HG03175 (cell line): ENCODE data around the gene INKA1.

ENCODE experiments used
- ATAC-seq: cut with Tn5 transposase; IDR thresholded peaks from one replicate; pipeline ENCODE4 v1.9.1; 2021; ENCODE audit warnings: mild to moderate bottlenecking, moderate library complexity; ENCODE audit not compliant: unreplicated experiment

The INKA1 gene

GRCh38 chr3:49786357-49787181 lies 16.5 kb upstream of the INKA1 start, which contains the start of gene IP6K1:
IP6K1 (minus strand) TSS chr3:49786542; CDS start chr3:49748040, 38,502 bp downstream.
- ATAC-seq: peak; percentile 99

GRCh38 chr3:49787182-49787464 lies 15.9 kb upstream of the INKA1 start:
- no peak for ATAC-seq

DNA sequence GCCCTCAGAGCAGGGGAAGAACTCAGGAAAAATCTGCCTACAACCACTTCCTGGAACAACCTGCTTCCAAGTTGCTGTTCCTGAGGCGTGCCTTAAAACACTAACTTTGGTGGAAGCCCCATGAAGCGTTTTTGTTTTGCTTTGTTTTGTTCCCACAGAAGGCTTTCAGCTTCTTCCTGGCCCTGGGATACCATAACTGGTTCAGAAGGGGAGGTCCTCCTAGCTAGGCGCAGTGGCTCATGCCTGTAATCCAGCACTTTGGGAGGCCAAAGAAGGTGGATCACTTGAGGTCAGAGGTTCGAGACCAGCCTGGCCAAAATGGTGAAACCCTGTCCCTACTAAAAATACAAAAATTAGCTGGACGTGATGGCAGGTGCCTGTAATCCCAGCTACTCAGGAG lies 15.5 kb upstream of the INKA1 start:
- no peak for ATAC-seq

GRCh38 chr3:49788056-49788455 lies 15.0 kb upstream of the INKA1 start:
- no peak for ATAC-seq

GRCh38 chr3:49790626-49791411 lies 12.2 kb upstream of the INKA1 start:
- no peak for ATAC-seq

DNA sequence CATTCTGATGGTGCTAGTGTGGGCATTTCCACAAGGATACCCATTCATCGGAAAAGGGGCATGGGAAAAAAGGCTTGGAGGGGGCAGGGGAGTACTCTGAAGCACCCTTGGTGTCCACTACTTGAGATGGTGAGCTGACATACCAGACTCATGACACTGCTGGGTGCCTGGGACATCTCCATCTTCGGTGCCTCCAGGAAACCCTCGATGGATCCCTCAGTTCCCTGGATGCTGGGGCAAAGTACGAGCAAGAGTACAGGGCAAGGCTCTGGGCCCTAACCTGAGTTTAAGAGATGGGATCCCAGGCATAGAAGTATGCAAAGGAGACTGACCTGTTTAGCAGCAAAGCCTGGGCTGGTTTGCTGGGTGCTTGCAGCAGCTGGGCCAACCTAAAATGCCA lies 11.5 kb upstream of the INKA1 start:
- ATAC-seq: no peak

DNA sequence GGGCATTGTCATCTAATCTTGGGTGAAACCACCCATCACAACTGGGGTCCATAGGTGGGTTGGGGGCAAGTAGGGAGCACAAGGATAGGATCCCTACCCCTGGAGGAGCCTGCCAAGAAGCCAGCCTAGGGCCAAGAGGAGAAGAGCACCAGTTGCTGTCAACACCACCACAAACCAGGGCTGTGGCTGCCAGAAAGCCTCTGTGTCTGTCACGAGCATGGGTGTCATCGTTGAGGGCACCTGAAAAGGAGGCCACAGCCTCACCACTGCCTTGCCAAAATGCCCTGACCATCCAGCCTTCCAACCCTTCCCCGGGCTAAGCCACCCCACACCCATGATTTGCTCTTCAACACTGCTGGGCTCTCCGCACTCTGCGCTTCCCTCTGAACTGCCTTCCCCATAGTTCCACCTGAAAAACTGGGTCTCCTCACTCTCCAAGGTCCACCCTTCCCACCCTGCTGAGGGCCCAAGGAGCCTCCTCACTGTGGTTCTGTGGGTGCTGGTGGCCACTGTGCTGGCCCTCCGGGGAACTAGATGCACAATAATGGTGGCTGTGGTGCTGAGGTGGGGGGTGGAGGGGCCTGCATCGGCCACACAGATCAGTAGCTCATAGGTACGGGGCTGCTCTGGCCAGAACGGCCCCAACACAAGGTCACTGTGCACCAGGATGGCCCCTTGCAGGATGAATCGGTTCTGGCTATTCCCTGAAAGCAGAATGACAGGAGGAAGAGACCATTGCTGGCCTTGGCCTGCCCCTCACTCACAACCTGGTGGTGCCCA lies 10.5 kb upstream of the INKA1 start:
- no peak for ATAC-seq

DNA sequence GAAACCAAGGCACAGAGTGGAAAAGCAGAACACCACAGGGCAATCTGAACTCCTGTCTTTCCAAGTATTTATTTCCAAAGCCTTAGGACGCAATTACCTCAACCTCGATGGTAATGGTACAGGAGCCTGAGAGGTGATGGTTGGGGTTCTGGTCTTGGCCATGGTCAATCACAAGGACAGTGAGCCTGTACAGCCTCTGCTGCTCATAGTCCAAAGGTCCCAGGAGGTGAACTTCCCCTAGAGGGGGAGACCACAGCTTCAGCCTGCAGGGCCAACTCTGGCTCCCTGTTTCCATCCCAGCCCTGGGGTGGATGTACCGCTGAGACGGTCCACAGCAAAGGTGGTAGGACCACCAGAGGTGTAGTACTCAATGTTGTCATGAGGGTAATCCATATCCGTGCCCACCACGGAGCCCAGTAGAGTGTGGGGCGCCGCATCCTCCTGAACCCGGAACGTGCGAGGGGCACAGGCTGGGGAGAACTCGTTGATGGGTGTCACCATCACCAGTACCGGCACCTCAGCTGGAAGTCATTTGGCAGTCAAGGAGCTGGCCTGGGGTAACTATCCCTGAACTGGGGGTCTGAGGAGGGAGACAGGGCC lies 9.5 kb upstream of the INKA1 start:
- ATAC-seq: no peak

DNA sequence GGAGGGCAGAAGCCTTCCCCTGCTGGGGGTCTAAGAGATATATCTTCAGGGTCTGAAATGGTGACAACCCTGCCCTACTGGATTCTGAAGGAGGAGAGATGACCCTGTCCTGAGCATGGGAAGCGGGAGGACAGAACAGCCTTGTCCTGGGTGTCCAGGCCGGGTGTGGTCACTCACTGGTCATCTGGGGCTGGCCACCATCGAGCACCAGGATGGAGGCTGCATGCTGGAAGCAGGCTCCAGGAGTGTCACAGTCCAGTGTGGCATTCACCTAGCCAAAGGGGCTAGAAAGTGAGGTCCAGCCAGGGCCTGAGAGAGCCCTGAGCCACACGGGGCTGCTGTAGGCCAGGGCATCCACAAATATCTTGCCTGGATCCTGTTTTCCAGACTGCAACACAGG lies 8.6 kb upstream of the INKA1 start:
- no peak for ATAC-seq

DNA sequence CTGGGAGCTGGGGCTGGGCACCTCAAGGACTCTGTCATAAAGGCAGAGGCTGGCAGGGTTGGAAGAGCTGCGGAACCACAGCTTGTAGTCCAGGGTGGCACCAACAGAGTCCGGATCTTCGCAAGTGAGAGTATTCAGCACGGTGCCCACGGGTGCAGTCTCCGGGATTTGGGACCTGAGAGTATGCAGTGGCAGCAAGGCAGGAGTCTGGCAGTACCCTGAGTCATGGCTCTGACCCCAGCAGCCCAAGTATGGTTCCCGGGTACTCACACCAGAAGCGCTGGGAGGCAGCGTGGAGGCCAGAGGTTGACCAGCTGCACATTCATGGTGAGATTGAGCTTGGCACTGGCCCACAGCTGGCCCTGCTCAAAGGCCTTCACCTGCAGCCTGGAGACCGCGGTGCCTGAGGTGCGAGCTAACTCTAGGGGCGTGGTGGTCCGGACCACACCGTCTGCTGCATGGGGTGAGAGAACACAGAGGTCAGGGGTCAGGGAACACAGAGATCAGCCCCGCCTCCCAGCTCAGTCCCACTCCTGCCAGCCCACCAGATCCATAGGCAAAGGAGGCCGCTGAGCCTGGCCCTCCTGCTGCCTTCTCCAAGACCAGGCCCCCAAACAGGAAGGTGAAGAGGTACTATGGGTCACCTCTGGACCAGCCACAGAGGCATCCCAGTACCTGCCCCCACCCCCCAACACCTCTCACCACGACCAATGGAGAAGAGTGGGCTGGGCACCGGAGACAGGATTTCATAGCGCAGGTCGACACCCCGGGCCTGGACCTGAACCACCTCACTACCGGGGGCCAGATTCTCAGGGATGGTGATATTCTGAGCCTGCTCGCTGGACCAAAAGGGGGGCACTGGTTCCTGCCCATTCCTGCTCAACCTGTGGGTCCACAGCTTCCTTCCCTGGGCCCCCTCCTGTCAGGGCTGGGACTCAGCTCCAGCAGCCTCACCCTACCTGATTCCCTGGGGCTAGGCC lies 7.8 kb upstream of the INKA1 start:
- ATAC-seq: no peak

GRCh38 chr3:49799105-49799504 lies 4.0 kb upstream of the INKA1 start:
- no peak for ATAC-seq

GRCh38 chr3:49799761-49800160 lies 3.3 kb upstream of the INKA1 start, which contains the start of gene CDHR4:
CDHR4 (minus strand) TSS chr3:49799873; CDS start chr3:49799812, 61 bp downstream.
- no peak for ATAC-seq

DNA sequence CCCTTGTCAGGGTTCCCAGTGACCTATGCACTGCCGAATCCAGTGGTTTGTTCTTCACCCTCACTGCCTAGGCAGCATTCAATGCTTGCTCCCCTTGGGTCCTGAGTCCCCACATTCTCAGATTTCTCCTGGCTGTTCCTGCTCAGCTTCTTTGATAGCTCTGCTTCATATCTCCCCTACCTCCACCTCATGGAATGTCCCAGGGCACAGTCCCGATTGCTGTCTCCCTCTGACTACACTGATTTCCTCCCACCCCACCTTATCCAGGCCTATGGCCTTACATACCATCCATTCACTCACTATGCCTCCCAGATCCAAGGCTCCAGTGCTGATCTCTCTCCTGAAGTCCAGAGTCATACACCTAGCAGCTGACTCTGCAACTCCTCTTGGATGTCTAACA lies 1.9 kb upstream of the INKA1 start:
- no peak for ATAC-seq

- peak; percentile 8 for ATAC-seq
Observed at GRCh38 chr3:49803465-49804140, 542 bp downstream of the INKA1 start.

- ATAC-seq: no peak
Observed at GRCh38 chr3:49804141-49805041, 1.3 kb downstream of the INKA1 start.

GRCh38 chr3:49805367-49805782 lies 2.3 kb downstream of the INKA1 start:
- ATAC-seq: no peak

DNA sequence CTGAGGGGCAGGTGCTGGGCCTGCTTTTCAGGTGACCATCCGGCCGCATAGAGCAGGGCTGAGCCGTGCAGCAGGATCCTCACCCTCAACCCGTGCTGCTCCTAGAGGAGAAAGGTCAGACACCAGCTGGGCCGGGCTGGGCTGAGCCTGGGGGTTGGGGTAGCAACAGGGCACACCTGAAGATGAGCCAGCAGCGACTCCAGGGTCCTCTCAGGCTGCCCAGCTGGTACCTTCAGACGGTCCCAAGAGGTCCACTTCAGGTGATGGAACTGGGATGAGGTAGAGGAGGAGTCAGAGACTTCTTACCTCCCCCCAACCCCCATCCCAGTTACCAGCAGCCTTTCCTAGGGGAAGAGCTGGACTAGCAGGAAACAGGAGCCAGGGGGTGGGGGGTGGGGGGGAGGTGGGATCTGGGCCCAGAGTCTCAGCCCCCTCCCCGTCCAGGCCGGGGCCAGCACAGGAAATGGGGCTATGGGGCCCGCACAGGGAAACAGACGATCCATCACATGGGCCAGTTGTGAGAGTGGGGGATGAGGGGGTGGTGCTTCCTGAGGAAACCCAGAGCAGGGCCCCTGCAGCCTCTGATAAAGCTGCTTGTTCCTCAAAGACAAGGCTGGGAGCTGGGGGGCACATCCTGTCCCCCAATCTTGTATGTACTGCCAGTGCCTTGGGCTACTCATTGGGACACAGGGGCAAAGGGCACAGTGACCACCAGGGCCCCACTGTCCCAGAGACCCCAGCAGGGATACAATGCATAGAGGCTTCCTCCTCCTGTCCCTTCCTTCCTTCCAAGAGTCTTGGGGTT lies 3.0 kb downstream of the INKA1 start:
- no peak for ATAC-seq
